NCI-H1417 treated with DMSO at 0.1 percent for 48 hours (cell line): ENCODE results near the gene MAPKAP1.
A peak's percentile ranks its signal among the peaks of the same experiment; 100 is the strongest.

Experiments used
- DNase-seq: peaks from one replicate; lab custom pipeline; 2025; lab: John Stamatoyannopoulos, UW

MAPKAP1 gene

GRCh38 chr9:125479846-125480615 lies 227.0 kb downstream of the MAPKAP1 start:
- peak; percentile 55 for DNase-seq

- no peak for DNase-seq
Measured at GRCh38 chr9:125477089-125477544, 229.9 kb downstream of the MAPKAP1 start.

GRCh38 chr9:125476645-125477044 lies 230.4 kb downstream of the MAPKAP1 start:
- no peak for DNase-seq

GRCh38 chr9:125475385-125475784 lies 231.6 kb downstream of the MAPKAP1 start:
- DNase-seq: no peak

GRCh38 chr9:125472926-125473701 lies 233.9 kb downstream of the MAPKAP1 start:
- no peak for DNase-seq

GRCh38 chr9:125472562-125472925 lies 234.5 kb downstream of the MAPKAP1 start:
- DNase-seq: no peak

- no peak for DNase-seq
Measured at GRCh38 chr9:125470767-125471580, 236.0 kb downstream of the MAPKAP1 start.

GRCh38 chr9:125470189-125470588 lies 236.8 kb downstream of the MAPKAP1 start:
- no peak for DNase-seq

- no peak for DNase-seq
Measured at GRCh38 chr9:125468646-125469045, 238.4 kb downstream of the MAPKAP1 start.

GRCh38 chr9:125467116-125467740 lies 239.8 kb downstream of the MAPKAP1 start:
- DNase-seq: no peak

- no peak for DNase-seq
Measured at GRCh38 chr9:125466411-125466810, 240.6 kb downstream of the MAPKAP1 start.

- no peak for DNase-seq
Measured at GRCh38 chr9:125464591-125465385, 242.2 kb downstream of the MAPKAP1 start.

GRCh38 chr9:125463926-125464325 lies 243.1 kb downstream of the MAPKAP1 start:
- no peak for DNase-seq

- DNase-seq: no peak
Measured at GRCh38 chr9:125462861-125463291, 244.1 kb downstream of the MAPKAP1 start.

- DNase-seq: no peak
Measured at GRCh38 chr9:125461636-125462190, 245.3 kb downstream of the MAPKAP1 start.

- DNase-seq: no peak
Measured at GRCh38 chr9:125460883-125461635, 245.9 kb downstream of the MAPKAP1 start.

GRCh38 chr9:125460346-125460745 lies 246.7 kb downstream of the MAPKAP1 start:
- DNase-seq: no peak

GRCh38 chr9:125457357-125457756 lies 249.7 kb downstream of the MAPKAP1 start:
- no peak for DNase-seq

- DNase-seq: no peak
Measured at GRCh38 chr9:125455876-125456275, 251.1 kb downstream of the MAPKAP1 start.

- DNase-seq: no peak
Measured at GRCh38 chr9:125455132-125455531, 251.9 kb downstream of the MAPKAP1 start.
